A549 (cell line): ENCODE data around the gene TAF10.

Experiments used
- EHF ChIP-seq: fragments of 250-450 bp; sonication (Bioruptor Pico); IDR thresholded peaks from 2 replicates; pipeline ENCODE4 v1.5.0; 2020; ENCODE audit warnings: mild to moderate bottlenecking
- NFE2L2 ChIP-seq: fragments of 150-350 bp; conservative IDR thresholded peaks from 2 replicates; pipeline ENCODE4 v1.6.1; 2014; ENCODE audit warnings: low read length
- POLR2A ChIP-seq: IDR thresholded peaks from 2 replicates; pipeline ENCODE4 v1.6.1; 2012; ENCODE audit warnings: mild to moderate bottlenecking, low read length
- TF ChIP-seq, protein P1 (sequence below): fragments of >200 bp; sonication (Bioruptor Twin); formaldehyde crosslinking; IDR thresholded peaks from 3 replicates; pipeline ENCODE4 v1.5.1; 2016

DNA sequence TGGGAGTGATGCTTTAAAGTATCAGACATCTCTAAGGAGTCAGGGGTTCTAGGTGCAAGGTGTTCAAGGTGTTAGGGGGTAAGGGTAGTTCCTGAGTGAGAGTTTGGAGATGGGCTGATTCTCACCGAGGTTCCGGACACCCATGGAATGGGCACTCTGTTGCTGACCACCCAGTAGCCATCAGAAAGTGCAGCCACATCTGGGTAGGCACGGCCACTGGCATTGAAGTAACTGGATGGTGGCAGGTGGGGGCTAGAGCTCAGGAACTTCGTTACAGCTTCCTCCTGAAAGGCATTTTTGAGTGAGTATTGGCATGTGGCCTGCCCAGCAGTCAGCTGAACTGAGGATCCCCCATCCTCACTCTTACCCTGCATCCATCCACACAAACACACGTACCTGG is 3.0 kb upstream of the TAF10 start:
- TF ChIP-seq POLR2A (no peak), NFE2L2 (no peak), EHF (no peak)
- TF ChIP-seq, protein P1, sequence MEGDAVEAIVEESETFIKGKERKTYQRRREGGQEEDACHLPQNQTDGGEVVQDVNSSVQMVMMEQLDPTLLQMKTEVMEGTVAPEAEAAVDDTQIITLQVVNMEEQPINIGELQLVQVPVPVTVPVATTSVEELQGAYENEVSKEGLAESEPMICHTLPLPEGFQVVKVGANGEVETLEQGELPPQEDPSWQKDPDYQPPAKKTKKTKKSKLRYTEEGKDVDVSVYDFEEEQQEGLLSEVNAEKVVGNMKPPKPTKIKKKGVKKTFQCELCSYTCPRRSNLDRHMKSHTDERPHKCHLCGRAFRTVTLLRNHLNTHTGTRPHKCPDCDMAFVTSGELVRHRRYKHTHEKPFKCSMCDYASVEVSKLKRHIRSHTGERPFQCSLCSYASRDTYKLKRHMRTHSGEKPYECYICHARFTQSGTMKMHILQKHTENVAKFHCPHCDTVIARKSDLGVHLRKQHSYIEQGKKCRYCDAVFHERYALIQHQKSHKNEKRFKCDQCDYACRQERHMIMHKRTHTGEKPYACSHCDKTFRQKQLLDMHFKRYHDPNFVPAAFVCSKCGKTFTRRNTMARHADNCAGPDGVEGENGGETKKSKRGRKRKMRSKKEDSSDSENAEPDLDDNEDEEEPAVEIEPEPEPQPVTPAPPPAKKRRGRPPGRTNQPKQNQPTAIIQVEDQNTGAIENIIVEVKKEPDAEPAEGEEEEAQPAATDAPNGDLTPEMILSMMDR, result no peak
